ENCODE data around the gene GMDS.

GRCh38 chr6:1798303-1798964 is 447.0 kb downstream of the GMDS start:
- TF ChIP-seq CTCF (optimal IDR thresholded peaks at IDR 0.05 in 1 of 3, IDR thresholded peaks at IDR 0.05 in 1 of 3, conservative IDR thresholded peaks at IDR 0.05 in 1 of 3; ENCODE audit: extremely low read depth in 1 of 3, insufficient read depth in 2 of 3, low read length in 3 of 3) (no peak), EZH2 (IDR thresholded peaks at IDR 0.05; ENCODE audit: low read length) (no peak)

Data from keratinocyte (primary cell).